Mammary epithelial cell (primary cell): Measurements from ENCODE around the gene WDR49.
"Not testable (repeated sequence)": the region's sequence is repeated elsewhere in the genome, so short reads cannot be mapped to it uniquely, and the experiment has no call there.

Experiments
- CTCF ChIP-seq, 2 donors: IDR thresholded peaks in 1 of 2; conservative IDR thresholded peaks in 1 of 2; 2 replicates each; pipeline ENCODE4 v1.5.1; 2011 to 2012; ENCODE audit warnings: inconsistent platforms in 2 of 2, low read length in 2 of 2, mild to moderate bottlenecking in 2 of 2, control low read depth in 1 of 2, low read depth in 1 of 2; ENCODE audit not compliant: insufficient read depth in 1 of 2; ENCODE audit errors: extremely low read depth in 1 of 2
- EZH2 ChIP-seq: IDR thresholded peaks from 2 replicates; pipeline ENCODE4 v1.6.1; 2012; ENCODE audit warnings: low read length, inconsistent platforms, borderline replicate concordance

- not testable (repeated sequence) for TF ChIP-seq CTCF (conservative IDR thresholded peaks at IDR 0.05 in 1 of 2, IDR thresholded peaks at IDR 0.05 in 1 of 2; ENCODE audit: extremely low read depth in 1 of 2, insufficient read depth in 1 of 2, low read depth in 1 of 2, low read length in 2 of 2); EZH2
Observed at GRCh38 chr3:167614196-167614595, 39.5 kb downstream of the WDR49 start.
